ENCODE results near the gene RARA.
"Not testable (repeated sequence)": the region's sequence is repeated elsewhere in the genome, so short reads cannot be mapped to it uniquely, and the experiment has no call there.

RARA gene

DNA sequence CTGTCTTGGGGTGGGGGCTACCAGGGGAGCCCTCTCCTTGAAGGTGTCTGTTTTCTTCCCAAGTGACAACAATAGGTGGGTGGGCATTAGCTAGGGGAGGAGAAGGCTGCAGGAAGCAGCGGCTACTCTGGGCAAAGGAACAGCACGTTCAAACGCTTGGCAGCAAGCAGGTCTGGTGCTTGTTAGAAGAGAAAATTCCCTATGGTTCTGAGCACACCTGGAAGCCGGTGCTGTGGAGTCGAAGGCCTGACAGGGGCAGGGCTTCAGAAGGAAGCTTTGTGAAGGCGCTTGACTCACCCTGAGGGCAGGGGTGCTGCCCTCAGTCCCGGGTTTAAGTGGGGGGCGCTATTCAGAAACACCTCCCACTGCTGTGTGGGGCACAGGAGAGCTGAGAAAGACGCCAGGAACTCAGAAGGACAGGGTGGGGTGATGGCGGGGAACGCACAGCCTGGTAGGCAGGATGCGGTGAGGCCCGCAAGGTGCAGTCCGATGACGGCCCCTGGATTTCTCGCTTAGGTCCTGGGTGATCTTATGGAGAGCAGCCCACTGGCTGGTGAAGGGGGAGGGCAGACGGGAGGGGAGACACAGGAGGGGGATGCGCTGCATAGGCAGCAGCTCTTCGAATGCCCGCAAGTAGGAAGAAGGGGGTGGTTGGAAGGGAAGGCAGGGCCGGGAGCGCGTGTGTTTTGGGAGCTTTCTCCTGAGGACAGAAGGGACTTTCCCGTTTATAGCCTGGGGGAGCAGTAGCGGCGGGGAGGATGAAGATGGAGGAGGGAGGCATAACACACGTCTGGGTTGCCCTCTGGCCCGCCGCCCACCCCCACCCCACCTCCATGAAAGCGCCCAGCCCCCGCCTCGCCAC is 52.3 kb downstream of the RARA start:
- DNase-seq: no peak

DNA sequence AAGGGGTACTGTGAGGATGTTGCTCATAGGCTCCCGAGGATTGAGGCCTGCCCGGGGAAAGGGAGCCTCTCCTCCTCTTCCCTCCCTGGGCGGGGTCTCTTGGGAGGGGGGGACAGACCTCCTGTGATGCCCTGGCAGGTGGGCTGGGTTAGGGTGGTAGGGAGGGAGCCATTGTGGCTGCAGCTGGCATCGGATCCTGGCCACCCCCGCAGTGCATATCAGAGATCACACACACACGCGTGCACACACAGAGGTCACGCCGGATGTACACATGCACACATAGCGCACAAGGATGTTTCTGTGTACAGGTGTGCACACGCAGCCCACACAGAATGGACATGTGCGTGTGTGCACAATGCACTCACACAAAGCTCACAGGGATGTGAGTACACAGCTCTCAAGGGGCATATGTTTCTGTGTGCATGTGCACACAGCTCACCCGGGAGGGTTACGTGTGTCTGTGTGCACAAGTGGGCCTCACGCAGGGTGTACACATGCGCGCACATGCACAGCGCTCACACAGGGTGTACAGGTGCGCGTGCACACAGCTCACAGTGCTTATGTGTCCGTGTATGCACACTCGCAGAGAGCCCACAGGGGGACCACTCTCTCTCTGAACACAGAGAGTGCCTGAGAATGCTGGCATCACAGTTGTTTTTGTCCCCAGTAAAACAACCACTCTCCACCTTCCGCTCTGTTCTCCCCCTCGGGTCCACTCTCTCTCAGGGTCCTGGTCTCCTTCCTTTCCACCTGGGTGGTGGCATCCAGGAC is 53.1 kb downstream of the RARA start:
- no peak for DNase-seq

DNA sequence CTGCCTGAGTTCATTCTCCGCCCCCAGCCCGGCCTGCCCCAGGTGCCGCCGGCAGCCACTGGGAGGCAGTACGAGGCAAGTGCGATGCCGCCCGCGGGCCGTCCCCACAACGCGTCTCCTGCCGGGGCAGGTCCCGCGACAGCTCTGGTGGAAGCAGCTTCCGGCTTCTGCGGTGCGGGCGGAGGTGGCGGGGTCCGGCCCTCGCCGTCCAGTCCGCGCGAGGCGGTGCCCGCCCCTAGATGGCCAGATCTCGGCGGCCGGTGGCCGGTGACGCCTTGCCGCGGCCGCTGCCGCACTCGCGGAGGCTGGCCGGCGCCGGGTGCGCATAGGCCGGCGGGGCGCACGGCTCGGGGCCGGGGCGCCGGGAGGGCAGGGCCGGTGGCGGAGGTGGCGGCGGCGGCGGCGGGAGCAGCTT is 53.7 kb downstream of the RARA start:
- no peak for DNase-seq

DNA sequence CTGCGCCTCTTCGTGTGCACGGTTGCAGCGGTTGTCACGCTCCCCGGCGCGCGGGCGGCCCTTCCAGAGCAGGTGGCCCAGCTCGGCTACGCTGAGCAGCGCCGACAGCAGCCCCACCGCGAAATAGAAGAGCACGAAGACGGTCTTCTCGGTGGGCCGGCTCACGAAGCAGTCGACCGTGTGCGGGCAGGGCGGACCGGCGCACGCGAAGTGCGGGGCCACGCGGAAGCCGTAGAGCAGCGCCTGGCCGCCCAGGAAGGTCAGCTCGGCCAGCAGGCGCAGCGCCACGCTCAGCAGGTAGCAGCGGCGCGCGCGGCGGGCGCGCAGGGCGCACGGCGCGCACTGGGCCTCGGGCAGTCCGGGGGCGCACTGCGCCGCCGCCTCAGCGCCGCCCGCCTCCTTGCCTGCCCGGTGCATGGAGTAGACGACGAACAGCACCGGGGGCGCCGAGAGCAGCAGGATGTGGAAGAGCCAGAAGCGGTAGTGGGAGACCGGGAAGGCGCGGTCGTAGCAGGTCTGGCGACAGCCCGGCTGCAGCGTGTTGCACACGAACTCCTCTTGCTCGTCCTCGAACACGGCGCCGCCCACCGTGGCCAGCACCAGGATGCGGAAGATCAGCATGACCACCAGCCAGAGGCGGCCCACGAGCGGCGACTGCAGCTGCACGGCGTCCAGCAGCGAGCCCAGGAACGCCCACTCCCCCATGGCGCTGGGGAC is 54.3 kb downstream of the RARA start:
- no peak for DNase-seq

DNA sequence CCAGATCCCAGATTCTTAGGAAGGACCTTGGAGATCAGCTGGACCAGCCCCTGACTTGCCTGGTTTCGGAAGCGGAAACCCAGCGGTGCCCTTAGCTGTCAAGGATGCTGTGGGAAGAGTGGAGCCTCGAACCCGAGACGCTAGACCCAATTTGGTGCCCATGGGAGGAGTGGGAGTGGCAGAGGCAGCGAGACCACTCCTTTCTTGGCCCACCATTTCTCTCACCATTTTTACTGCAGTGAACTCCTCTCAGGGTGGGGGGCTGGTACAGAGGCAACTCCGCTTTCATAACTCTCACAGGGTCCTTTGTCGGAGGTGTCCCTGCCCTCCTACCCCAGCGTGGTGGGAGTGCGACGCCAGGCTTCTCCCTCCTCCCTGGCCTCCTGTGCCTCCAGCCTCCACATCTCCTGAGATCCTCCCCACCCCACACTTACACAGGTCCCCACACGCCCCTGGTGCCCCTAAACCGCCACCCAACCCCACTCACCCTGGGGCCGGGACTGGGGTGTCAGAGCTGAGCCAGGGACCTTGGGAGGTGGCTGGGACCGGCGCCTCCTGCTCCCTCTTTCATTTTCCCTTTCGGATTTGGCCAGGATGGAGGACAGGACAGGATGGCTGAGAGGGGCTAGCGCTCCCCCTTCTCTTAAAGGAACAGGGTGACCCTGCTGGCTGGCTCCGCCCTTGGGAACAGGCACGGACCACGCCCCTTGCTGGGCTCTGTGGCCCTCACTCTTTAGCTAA is 55.3 kb downstream of the RARA start, which contains the start of gene GJD3:
Gene GJD3, minus strand, starts transcription at position 617 of the 741 bp plus-strand sequence. CDS start 922 bp downstream, outside the sequence.
- DNase-seq: no peak

DNA sequence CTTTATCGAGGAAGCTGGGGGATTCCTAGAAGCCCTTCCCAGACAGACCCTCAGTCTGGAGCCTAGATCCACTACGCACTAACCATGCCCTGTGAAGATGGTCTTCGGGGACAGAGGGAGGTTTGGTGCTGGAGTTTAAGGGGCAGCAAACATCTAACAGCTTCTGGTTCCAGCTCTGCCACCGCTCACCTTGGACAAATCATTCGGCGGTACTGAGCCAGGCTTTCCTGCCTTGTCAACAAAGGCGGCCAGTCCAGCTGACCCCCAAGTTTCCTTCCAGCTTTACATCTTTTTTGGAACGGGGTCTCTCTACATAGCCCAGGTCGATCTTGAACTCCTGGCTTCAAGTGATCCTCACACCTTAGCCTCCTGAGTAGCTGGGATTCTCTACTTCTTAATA is 55.9 kb downstream of the RARA start:
- DNase-seq: no peak

DNA sequence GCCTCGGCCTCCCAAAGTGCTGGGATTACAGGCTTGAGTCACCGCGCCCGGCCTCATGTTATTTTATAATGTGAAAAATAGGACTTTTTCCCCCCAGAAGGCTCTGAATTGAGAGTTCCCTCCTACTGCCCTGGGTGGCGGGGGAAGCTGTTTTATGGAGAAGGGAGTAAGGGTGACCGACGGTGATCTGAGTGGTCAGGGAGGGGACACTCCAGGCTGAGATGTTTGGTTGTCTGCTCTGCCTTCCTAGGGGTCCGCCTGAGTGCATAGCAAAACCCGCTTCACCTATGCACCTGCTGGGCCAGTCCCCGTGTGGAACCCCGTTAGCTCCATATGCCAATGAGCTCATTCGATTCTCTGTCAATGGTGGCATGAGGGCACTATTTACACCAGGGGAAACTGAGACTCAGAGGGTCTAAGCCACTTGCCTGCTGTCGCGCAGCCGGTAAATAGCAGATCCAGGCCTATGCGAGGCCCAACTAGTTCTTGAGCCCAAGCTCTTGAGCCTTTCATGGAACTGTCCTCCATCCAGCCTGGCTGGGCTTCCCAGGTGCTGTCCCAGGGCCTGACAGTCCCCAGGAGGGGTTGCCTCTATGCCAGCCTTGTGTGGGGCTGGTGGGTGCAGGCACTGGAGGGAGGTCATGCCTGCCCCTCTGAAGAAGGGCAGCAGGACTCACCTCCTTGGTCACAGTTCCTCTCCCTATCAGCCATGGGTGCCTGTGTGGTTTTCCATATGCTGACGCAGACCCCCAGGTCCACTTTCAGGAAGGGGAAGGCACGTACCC is 57.3 kb downstream of the RARA start:
- DNase-seq: no peak

DNA sequence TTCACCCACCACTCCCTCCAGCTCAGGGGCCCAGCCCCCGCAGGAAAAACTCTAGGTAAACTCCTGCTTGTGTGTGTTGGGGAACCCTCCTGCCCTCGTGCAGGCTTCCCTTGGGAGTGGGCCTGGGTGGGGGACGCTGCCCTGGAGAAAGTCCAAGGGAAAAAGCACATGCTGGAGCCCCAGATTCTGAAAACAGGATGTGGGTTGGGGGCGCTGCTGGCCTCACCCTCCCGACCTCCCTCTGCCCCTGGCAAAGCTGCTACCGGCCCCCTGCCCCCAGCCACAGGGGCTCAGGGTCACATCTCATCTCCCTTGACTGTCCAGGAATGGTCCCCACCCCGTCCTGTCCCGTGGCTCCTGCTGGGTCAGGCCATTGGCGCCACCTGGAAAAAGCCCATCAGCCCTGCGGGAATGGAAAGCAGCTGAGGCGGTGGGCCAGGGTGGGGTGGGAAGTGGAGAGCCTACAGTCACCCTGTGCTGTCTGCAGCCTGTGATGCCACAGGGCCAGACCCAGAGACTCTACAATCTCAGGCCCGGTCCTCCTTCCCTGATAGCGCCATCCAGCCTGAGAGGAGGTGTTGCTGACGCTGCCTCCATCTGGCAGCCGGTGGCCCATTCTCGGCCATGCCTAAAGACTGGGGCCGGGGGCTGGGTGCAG is 58.0 kb downstream of the RARA start:
- no peak for DNase-seq

DNA sequence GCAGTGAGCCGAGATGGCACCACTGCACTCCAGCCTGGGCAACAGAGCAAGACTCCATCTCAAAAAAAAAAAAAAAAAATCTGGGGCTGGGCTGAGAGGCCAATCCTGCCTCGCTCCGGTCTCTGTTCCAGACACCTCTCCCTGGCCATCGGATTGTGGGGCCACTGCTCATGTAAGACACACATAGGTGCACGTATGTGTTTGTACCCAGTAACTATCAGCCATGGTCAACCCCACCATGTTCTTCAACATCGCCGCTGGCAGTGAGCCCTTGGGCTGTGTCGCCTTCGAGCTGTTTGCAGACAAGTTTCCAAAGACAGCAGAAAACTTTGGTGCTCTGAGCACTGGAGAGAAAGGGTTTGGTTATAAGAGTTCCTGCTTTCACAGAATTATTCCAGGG is 58.7 kb downstream of the RARA start:
- not testable (repeated sequence) for DNase-seq

DNA sequence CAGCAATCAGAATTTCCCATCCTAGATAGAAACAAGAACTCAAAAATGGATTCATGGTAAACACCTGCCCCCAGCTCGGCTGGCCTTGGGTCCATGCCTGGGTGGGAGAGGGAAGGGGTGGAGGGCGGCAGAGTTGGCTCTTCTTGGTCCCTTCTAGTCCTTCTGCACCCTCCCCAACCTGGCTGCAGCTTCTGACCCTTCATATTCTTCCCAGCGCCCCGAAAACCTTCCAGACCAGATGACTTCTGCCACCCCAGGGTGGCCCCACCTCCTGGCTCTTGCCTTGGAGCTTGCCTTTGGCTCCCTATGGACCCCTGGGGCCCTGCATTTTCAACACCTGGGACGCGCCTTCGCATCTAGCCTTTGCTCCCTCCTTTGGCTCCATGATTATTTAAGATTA is 60.9 kb downstream of the RARA start:
- no peak for DNase-seq

DNA sequence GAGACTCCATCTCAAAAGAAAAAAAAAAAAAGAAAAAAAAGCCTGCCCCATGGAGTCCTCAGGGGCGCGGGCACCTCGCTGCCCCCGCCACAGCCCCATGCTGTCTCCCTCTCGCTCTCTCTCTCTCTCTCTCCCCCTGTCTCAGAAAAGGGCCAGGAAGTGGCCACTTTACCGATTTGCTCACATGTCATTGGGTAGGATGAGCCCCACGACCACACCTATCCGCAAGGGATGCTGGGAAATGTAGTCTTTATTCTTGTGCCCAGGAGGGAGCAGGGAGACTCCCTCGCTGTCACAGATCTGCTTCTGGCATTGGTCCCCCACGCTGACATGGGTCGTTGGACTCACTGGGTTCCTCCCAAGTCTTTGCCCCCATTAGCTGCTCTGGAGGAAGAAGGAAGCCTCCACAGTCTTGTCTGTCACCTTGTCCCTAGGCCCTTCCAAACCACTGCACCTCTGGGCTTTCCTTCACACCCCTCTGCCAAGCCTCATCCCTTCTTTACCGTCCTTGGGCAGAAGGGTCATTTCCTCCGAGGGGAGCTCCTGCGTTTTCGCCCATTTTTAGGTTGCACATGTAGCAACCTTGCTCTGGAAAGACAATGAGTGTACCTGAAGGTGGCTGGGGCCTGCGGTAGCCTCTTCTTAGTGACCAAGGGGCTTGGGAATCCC is 62.4 kb downstream of the RARA start:
- no peak for DNase-seq

DNA sequence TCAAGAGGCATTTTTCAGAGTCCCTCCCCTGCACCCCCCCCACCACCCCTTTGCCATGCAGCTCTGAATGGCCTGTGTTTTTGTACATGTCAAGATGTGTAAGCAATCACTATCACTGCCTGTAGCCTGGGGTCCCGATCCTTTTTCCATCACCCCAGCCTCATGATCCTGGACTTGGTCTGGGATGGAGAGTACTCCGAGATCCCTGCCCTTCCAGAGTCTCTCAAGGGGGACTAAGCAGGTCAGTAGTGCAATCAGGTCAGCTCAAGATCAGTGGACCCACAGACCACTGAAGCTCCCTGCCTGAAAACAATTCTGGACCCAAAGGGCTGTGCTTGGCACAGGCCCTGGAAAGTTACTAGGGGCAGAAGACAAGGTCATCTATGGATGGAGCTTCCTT is 63.1 kb downstream of the RARA start:
- DNase-seq: no peak

DNA sequence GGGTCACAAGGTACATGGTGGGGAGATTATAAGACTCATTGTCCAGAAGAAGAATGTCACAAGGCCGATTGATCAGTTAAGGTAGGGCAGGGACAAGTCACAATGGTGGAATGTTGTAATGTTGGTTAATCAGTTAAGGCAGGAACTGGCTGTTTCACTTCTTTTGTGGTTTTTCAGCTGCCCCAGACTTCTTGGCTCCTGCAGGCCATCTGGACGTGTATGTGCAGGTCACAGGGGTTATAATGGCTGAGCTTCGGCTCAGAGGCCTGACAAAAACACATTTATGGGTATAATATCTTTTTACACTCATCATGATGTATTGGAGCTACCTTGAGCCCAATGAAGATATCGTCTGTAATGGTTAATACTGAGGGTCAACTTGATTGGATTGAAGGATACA is 63.7 kb downstream of the RARA start:
- not testable (repeated sequence) for DNase-seq

DNA sequence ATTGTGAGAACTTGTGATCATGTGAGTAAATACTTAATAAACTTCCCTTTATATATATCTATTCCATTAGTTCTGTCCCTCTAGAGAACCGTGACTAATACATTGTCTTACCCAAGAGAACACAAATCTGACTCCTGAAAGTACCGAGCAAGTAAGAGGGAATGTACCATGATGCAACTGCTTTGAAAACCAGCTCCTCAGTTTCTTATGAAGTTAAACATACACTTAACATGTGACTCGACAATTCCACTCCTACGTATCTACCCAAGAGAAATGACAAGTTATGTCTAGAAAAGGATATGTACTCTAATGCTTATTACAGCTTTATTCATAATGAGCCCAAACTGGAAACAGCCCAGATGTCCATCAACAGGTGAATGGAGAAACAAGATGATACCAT is 64.3 kb downstream of the RARA start:
- no peak for DNase-seq

DNA sequence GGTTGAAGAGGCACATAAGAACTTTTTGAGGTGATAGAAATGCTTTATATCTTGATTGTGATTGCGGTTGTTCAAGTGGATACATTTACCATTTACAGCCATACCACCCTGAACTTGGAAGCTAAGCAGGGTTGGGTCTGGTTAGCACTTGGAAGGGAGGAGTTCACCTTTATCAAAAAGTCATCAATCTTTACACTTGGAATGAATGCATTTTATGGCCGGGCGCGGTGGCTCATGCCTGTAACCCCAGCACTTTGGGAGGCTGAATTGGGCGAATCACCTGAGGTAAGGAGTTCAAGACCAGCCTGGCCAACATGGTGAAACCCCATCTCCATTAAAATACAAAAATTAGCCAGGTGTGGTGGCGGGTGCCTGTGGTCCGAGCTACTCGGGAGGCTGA is 65.0 kb downstream of the RARA start:
- DNase-seq: no peak

DNA sequence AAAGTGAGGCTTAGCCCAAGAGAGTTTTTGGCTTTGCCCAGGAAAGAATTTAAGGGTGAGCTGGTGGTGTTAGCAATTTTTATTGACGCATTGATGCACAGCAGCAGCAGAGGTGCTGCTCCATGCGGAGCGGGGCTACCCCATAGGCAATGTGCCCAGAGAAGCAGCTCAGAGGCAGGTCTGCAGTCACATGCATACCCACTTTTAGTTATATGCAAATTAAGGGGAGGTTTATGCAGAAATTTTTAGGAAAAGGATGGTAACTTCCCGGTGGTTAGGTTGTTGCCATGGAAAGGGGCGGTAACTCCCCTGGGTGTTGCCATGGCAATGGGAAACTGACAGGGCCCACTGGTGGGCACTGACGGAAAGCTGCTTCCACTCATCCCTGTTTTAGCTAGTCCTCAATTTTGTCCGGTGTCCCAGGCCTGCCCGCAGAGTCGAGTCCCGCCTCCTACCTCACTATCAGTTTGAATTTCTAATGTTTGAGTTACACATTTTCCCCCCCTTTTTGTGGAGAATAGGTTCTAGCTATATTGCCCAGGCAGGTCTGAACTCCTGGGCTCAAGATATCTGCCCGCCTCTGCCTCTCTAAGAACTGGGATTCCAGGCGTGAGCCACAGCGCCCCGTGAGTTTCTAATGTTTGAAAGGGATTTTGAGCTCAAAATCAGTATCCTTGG is 66.0 kb downstream of the RARA start:
- DNase-seq: no peak

DNA sequence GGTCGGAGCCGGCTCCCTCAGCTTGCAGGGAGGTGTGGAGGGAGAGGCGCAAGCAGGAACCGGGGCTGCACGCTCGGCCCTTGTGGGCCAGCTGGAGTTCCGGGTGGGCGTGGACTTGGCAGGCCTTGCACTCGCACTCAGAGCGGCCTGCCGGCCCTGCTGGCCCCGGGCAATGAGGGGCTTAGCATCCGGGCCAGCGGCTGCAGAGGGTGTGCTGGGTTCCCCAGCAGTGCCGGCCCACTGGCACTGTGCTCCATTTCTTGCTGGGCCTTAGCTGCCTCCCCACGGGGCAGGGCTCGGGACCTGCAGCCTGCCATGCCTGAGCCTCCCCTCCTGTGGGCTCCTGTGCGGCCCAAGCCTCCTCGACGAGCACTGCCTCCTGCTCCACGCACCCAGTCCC is 66.8 kb downstream of the RARA start:
- DNase-seq: not testable (repeated sequence)

DNA sequence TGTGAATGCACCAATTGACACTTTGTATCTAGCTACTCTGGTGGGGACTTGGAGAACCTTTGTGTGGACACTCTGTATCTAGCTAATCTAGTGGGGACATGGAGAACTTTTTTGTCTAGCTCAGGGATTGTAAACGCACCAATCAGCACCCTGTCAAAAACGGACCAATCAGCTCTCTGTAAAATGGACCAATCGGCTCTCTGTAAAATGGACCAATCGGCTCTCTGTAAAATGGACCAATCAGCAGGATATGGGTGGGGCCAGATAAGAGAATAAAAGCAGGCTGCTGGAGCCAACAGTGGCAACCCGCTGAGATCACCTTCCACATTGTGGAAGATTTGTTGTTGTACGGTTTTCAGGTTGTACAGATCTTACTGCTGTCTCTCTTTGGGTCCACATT is 67.6 kb downstream of the RARA start:
- not testable (repeated sequence) for DNase-seq

DNA sequence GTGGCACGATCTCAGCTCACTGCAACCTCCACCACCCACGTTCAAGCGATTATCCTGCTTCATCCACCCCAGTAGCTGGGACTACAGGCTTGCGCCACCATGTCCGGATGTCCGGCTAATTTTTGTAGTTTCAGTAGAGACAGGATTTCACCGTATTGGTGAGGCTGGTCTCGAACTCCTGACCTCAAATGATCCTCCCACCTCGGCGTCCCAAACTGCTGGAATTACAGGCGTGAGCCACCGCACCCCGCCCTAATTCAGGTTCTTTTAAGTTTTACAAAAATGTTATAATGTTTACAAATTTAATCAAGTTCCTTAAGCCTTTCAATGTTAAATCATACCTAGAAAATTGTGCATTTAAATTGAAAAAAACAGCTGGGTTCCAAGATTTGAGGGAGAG is 68.9 kb downstream of the RARA start:
- DNase-seq: no peak

DNA sequence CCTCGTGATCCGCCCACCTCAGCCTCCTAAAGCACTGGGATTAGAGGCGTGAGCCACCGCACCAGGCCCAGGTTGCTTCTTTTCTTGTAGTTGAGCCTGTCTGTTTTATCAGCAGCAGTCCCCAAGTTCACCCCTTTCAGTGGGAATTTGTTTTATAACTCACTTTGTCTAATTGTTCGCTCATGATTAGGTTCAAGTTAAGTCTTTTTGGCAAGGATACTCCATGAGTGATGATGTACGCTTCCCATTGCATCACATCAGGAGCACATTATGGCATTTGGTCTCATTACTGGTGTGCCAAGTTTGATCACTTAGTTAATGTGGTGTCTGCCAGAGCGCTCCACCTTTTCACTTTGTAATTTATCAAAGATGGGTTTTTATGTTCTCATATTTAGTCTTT is 70.0 kb downstream of the RARA start:
- no peak for DNase-seq
